ENCODE data around the gene RECQL.

The RECQL gene

DNA sequence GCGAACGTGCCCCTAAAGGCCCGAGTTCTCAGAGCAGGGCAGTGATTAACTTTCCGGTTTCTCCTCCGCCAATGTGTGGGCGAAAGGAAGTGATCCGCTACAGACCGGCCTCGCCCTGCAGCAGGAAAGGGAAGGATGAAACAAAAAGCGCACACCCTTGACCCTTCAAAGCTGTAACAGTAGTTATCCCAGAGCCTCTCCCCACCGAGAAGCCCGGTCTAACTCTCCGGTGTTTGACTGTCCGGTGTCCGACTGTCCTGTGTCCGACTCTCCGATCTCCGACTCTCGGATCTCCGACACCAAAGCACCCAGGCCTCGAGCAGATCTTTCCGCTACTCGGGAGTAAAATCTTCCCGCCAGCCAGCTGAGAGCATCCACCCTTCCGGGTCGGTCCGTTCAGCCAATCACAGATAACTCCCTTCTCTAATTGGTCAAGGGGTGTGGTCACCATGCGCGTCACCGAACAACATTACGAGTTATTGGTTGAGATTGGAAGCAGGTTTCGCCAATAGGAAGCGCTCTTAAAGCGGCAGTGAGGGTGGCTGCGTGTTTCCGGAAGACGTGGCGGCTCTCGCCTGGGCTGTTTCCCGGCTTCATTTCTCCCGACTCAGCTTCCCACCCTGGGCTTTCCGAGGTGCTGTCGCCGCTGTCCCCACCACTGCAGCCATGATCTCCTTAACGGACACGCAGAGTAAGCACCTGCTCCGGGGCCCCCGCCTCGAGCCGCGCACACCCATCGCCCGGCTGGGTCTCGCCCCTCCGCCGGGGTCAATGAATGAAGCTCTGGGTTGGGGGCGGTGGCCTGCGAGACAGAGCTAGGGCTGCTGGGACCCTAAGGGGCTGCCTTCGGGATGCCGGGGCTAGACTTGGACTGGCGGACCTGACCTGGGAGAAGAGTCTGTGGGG is at the start of gene RECQL, which contains the start of gene GOLT1B:
TSS of gene RECQL (minus strand) at position 378 of the 906 bp plus-strand sequence. CDS start 2,065 bp downstream, outside the sequence.
TSS of gene GOLT1B (plus strand) at position 532 of the 906 bp plus-strand sequence. CDS start at position 667, 135 bp downstream.
- DNase-seq: peak; percentile 32 to 98 (median 91)

- DNase-seq: no peak
Observed at GRCh38 chr12:21547437-21547836, 46.0 kb upstream of the RECQL start.

GRCh38 chr12:21546716-21547115 is 45.3 kb upstream of the RECQL start:
- DNase-seq: no peak

- no peak for DNase-seq
Observed at GRCh38 chr12:21545557-21545956, 44.1 kb upstream of the RECQL start.

GRCh38 chr12:21543151-21543550 is 41.7 kb upstream of the RECQL start:
- no peak for DNase-seq

DNA sequence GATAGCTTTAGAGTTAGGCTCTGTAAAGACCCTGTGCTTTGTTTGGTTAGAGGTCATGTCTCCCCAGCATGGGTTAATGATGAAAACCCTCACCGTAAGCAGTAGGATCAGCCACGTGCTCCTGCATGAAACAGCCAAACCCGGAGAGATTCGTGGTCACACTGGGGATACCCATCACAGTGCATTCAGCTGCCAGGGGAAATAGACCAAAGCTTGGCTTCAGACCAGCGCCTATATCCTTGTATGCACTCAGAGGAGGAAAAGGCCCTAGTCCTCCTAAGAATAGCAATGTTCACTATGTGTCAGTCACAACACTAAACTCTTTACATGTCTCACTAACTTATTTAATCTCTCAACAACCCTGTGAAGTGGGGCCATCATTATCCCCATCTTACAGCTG is 41.0 kb upstream of the RECQL start:
- DNase-seq: no peak

DNA sequence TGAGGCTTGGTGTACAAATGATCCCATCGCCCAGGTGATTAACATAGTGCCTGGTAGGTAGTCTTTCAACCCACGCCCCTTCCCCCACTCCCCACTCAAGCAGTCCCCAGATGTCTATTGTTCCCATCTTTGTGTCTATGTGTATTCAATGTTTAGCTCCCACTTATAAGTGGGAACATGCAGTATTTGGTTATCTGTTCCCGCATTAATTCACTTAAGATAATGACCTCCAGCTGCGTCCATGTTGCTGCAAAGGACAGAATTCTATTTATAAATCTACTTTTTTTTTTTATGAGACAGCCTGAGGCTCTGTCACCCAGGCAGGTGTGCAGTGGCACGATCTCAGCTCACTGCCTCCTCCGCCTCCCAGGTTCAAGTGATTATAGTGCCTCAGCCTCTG is 40.3 kb upstream of the RECQL start:
- no peak for DNase-seq

DNA sequence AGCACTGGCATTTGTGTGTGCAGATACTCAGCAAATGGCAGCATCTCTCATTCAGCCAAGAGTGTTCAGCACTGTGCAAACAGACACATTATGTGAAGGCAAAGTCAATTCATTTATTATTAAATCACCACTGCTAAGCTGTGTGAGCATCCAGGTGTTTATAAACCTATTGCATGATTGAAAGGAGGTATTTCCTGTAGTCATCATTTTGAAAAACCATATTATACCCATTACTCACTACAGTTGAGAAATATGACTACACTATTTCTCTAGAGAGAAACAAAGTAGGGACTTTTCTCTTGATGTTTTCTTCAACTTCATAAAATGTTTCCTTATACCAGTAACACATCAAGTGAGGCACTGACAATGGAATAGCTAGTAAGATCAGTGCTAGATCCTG is 38.4 kb upstream of the RECQL start:
- DNase-seq: no peak

DNA sequence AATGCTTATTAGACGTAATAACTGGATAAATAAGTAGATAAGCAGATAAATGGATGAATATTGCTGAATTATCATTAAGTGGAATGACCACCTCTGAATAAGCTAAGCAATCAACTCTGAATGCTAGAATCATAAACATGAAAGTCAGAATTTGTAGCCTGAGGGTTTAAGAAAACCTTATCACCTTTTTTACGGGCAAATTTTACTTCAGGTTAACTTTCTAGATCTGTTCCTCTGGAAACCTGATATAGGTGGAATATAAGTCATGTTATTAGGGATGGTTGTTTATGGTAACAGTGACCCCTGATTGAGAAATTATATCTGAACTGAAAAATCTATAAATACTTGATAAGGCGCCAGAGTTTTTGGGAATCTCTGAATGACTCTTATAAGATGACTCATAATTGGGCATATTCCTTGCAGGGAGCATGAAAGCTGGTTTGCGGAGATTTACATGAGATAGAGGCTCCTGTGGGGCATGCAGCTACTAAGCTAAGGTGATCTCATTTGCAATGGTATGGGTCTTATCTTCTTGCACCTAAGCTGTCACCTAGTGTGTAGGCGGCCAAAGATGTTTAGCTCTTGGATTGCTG is 36.7 kb upstream of the RECQL start:
- DNase-seq: no peak

DNA sequence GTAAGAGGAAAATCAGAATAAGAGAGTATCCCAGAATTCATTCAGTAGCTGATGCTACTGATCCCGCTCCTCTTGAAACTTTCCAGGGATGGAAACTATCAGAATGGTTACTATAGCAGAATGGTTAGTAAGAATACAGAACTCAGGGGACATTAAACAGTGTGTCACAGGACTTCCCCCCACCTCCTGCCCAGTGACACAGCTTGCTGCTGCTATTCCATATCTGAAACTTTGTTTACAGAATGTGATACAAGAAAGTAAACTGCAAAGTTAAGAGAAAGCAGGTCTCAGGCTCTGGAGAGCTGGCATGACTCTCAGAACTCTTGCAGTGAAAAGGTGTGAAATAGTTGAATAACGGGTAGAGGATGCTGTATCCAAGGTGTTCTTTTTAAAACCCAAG is 28.0 kb upstream of the RECQL start:
- DNase-seq: no peak

GRCh38 chr12:21528953-21529352 is 27.5 kb upstream of the RECQL start:
- peak in 2 of 58 donors; percentile 2 to 7 for DNase-seq

- DNase-seq: peak in 53 of 58 donors; percentile 9 to 72 (median 36)
Observed at GRCh38 chr12:21527451-21528180, 26.2 kb upstream of the RECQL start.

- no peak for DNase-seq
Observed at GRCh38 chr12:21526721-21527345, 25.4 kb upstream of the RECQL start.

- no peak for DNase-seq
Observed at GRCh38 chr12:21526053-21526452, 24.6 kb upstream of the RECQL start, which contains the start of gene SPX. SPX (plus strand) TSS chr12:21526296; CDS start chr12:21526473, 177 bp downstream.

DNA sequence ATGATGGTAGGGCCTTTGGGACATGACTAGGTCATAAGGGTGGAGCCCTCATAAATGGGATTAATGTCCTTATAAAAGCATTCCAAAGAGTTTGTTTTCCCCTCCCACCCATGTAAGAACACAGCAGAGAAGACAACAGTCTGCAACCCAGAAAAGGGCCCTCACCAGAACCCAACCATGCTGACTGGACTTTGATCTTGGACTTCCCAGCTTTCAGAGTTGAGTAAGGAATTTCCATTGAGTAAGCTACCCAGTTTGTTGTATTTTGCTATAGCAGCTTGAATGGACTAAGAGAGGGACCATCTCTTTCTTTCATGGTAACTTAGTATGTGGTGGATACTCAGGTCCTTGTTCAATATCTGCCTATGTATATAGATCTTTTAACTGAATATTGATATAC is 21.7 kb upstream of the RECQL start:
- DNase-seq: no peak

DNA sequence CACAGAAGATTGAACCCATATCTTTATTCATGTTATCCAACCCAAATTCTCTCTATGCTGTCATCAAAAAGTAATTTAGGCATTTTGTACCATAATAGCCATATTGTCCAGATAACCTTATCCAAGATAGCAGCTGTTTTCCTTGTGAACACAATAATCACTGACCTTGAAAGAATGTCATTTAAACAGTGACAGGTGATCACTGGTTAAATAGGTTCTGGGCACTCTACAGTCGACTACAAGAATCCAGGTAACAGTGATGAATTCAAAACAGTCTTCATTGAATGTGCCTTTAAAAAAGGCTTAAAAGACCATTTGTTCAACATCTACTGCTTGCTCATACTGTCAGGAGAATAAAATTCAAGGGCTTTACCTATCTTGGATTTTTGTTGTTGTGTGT is 20.1 kb upstream of the RECQL start:
- no peak for DNase-seq

- no peak for DNase-seq
Observed at GRCh38 chr12:21518451-21518850, 17.0 kb upstream of the RECQL start.

DNA sequence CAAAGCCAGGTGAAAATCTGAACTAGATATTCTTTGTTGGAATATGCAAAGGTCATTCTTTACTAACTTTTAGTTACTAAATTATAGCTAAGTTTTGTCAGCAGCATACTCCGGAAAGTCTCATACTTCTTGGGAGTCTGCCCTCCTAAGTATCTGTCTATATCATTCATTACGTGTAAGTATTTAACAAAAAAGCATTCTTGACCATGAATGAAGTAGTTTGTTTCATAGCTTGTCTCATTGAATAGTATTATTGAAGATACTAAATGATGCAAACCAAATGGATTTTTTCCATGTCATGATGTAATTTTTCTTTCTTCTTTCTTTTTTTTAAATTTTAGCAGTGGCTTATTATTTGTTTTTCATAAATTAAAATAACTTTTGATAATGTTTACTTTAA is 14.8 kb upstream of the RECQL start:
- no peak for DNase-seq

- no peak for DNase-seq
Observed at GRCh38 chr12:21509768-21510167, 8.3 kb upstream of the RECQL start.

DNA sequence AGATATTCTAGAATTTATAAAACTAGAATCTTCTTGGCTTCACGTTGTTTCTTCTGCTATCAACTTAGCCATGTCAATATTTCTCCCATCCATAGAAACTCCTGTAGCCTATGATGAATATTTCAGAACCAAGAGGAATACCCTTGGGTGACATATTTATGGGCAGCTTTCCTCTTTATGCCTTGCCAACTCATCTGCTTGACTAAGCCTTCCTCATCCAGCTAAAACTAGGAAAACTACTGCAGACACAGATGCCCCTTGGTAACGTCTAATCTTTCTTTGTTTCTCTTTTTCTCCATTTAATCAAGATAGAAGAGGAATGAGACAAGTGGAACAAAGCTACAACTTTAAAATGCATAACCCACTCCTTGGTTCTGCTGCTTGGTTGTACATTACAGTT is 6.4 kb upstream of the RECQL start:
- no peak for DNase-seq

DNA sequence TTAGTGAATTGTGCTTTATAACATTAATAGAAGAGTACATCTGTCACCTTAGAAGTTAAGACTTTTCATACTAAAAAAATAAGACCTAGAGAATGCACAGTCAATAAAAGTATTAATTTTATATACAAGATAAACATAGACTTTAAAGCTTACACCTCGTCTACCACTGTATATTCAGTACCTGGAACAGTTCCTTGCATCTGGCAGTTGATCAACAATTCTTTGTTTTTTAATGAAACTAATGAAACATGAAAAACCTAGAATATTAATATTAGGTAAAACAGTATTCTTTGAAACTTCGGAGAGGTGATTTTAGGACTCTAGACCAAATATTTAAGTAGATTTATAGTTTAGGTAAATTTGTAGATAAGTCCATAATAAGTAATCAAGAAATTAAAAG is 4.5 kb upstream of the RECQL start:
- DNase-seq: no peak
